OCI-LY3 (cell line): ENCODE results near the gene CCDC174.

Experiments used
- H2AFZ ChIP-seq: fragments of 200-600, 300-600 bp; shearing (Covaris generic); 2 replicates; pipeline ENCODE4 v1.6.0; 2014; ENCODE audit warnings: antibody characterized with exemption, low read depth, low read length
- H3K27ac ChIP-seq: fragments of 200-600, 300-600 bp; sonication (generic); 2 replicates; pipeline ENCODE4 v1.5.1; 2014; ENCODE audit warnings: mild to moderate bottlenecking, low read length, moderate library complexity, mixed read lengths
- H3K27me3 ChIP-seq: fragments of 200-600, 300-600 bp; sonication (generic); 2 replicates; pipeline ENCODE4 v1.6.1; 2014; ENCODE audit warnings: low read depth, low read length, mixed read lengths
- H3K36me3 ChIP-seq: fragments of 200-600, 300-600 bp; sonication (generic); replicated peaks from 2 replicates; pipeline ENCODE3; 2014; ENCODE audit warnings: low read depth, low read length, mixed read lengths
- H3K4me1 ChIP-seq: fragments of 300-600, 200-600 bp; sonication (generic); 2 replicates; pipeline ENCODE4 v1.6.1; 2014; ENCODE audit warnings: low read length, mixed read lengths
- H3K4me2 ChIP-seq: fragments of 200-600, 300-600 bp; sonication (generic); 2 replicates; pipeline ENCODE4 v1.6.1; 2014; ENCODE audit warnings: low read length, mixed read lengths
- H3K4me3 ChIP-seq: fragments of 300-600, 200-600 bp; sonication (generic); 2 replicates; pipeline ENCODE4 v1.5.1; 2014; ENCODE audit warnings: antibody characterized with exemption, mild to moderate bottlenecking, low read length, moderate library complexity
- H3K79me2 ChIP-seq: fragments of 300-600, 200-600 bp; shearing (Covaris generic); 2 replicates; pipeline ENCODE4 v1.6.1; 2014; ENCODE audit warnings: mild to moderate bottlenecking, low read length, mixed read lengths
- H3K9ac ChIP-seq: fragments of 300-600, 200-600 bp; shearing (Covaris generic); 2 replicates; pipeline ENCODE4 v1.6.0; 2014; ENCODE audit warnings: mild to moderate bottlenecking, low read length, moderate library complexity
- H3K9me3 ChIP-seq: fragments of 200-600, 300-600 bp; shearing (Covaris generic); 2 replicates; pipeline ENCODE4 v1.6.1; 2014; ENCODE audit warnings: low read length, mixed read lengths; ENCODE audit not compliant: insufficient read depth
- H4K20me1 ChIP-seq: fragments of 200-600, 300-600 bp; sonication (generic); 2 replicates; pipeline ENCODE4 v1.6.1; 2016; ENCODE audit warnings: low read length, mixed read lengths; ENCODE audit not compliant: insufficient read depth
- CTCF ChIP-seq: fragments of 200-600, 300-600 bp; sonication (generic); IDR thresholded peaks from 2 replicates; pipeline ENCODE4 v1.5.1; 2014; ENCODE audit warnings: antibody characterized with exemption, low read length, low read depth
- EZH2phosphoT487 ChIP-seq: fragments of 200-600 bp; shearing (Covaris generic); IDR thresholded peaks from 2 replicates; pipeline ENCODE4 v1.6.1; 2018; ENCODE audit warnings: antibody characterized with exemption, mixed run types, low read depth

CCDC174 gene

GRCh38 chr3:14625443-14625842 is 26.1 kb upstream of the CCDC174 start:
- no peaks in the 10 kb centered on the region for H3K9me3 ChIP-seq
- H3K4me3 ChIP-seq = no peak overlapping the region
- H3K4me1 ChIP-seq = peaks cover 2% of the 10 kb centered on the region; the same call in 1 of the 2 replicates
- no peak overlapping the region for H3K27ac ChIP-seq
- H3K4me2 ChIP-seq = no peak overlapping the region
- H3K9ac ChIP-seq = no peak overlapping the region
- peaks cover 35% of the 10 kb centered on the region for H3K27me3 ChIP-seq
- no peak overlapping the region for H2AFZ ChIP-seq
- TF ChIP-seq EZH2phosphoT487 = no peak
- TF ChIP-seq CTCF = no peak
- no peaks in the 10 kb centered on the region for H4K20me1 ChIP-seq
- no peaks in the 10 kb centered on the region for H3K36me3 ChIP-seq
- H3K79me2 ChIP-seq = no peaks in the 10 kb centered on the region

GRCh38 chr3:14627815-14628214 is 23.7 kb upstream of the CCDC174 start:
- H3K27ac ChIP-seq = no peak overlapping the region
- no peak overlapping the region for H2AFZ ChIP-seq
- H3K9ac ChIP-seq = no peak overlapping the region
- H3K4me1 ChIP-seq = peaks cover 2% of the 10 kb centered on the region; the same call in 1 of the 2 replicates
- peaks cover 30% of the 10 kb centered on the region for H3K27me3 ChIP-seq
- no peak for TF ChIP-seq CTCF
- no peak for TF ChIP-seq EZH2phosphoT487
- H3K9me3 ChIP-seq = no peaks in the 10 kb centered on the region
- no peak overlapping the region for H3K4me3 ChIP-seq
- H3K36me3 ChIP-seq = no peaks in the 10 kb centered on the region
- no peak overlapping the region for H3K4me2 ChIP-seq
- no peaks in the 10 kb centered on the region for H4K20me1 ChIP-seq
- H3K79me2 ChIP-seq = no peaks in the 10 kb centered on the region

GRCh38 chr3:14628406-14628805 is 23.2 kb upstream of the CCDC174 start:
- no peaks in the 10 kb centered on the region for H3K9me3 ChIP-seq
- no peaks in the 10 kb centered on the region for H3K4me1 ChIP-seq
- no peaks in the 10 kb centered on the region for H3K79me2 ChIP-seq

GRCh38 chr3:14630404-14631100 is 21.0 kb upstream of the CCDC174 start:
- Histone ChIP-seq H3K27ac (no peak overlapping the region), H3K4me1 (no peaks in the 10 kb centered on the region), H3K4me3 (no peak overlapping the region), H3K9ac (no peak overlapping the region), H4K20me1 (no peaks in the 10 kb centered on the region), H3K9me3 (no peaks in the 10 kb centered on the region), H3K27me3 (peaks cover 31% of the 10 kb centered on the region), H2AFZ (no peak overlapping the region), H3K4me2 (no peak overlapping the region), H3K36me3 (no peaks in the 10 kb centered on the region), H3K79me2 (no peaks in the 10 kb centered on the region)
- TF ChIP-seq CTCF (no peak), EZH2phosphoT487 (no peak)

More at GRCh38 chr3:14628406-14628805, 23.2 kb upstream of the CCDC174 start:
- H4K20me1 ChIP-seq = no peaks in the 10 kb centered on the region
- no peak overlapping the region for H2AFZ ChIP-seq
- no peak overlapping the region for H3K27ac ChIP-seq
- H3K27me3 ChIP-seq = peaks cover 27% of the 10 kb centered on the region
- H3K36me3 ChIP-seq = no peaks in the 10 kb centered on the region
- no peak overlapping the region for H3K4me3 ChIP-seq
- TF ChIP-seq CTCF (no peak), EZH2phosphoT487 (no peak)
- no peak overlapping the region for H3K4me2 ChIP-seq
- no peak overlapping the region for H3K9ac ChIP-seq
